Stomach (tissue), 9 donors: ENCODE data around the gene DNAH14. TPM values are rescaled to one million over a fixed set of nuclear protein-coding genes. Genes with fewer than 3 reads are reported as not detected.
"Not testable (repeated sequence)": the region's sequence is repeated elsewhere in the genome, so short reads cannot be mapped to it uniquely, and the experiment has no call there.

ENCODE experiments used
- DNase-seq, 2 donors: peaks; one replicate each; pipeline versions ENCODE4 v3.0.0 to v3.0.0-alpha.2; 2013 to 2019
- H3K27ac ChIP-seq, 5 donors: fragments of 200-600 bp in 4 of 5; sonication (generic) in 4 of 5; one replicate each; pipeline ENCODE4 v1.5.1; 2013 to 2019; ENCODE audit warnings: mild to moderate bottlenecking in 1 of 5, moderate library complexity in 1 of 5
- H3K27me3 ChIP-seq, 3 donors: fragments of 200-600 bp; sonication (generic); one replicate each; pipeline ENCODE4 v1.5.1; 2017 to 2019; ENCODE audit warnings: mixed run types in 1 of 3
- H3K36me3 ChIP-seq, 4 donors: fragments of 200-600 bp; sonication (generic); 1 replicate in 3 of 4; 2 replicates in 1 of 4; pipeline ENCODE4 v1.5.1; 2016 to 2019
- H3K4me1 ChIP-seq, 4 donors: fragments of 200-600 bp; sonication (generic); one replicate each; pipeline ENCODE4 v1.5.1; 2016 to 2019
- H3K4me3 ChIP-seq, 4 donors: fragments of 200-600 bp; sonication (generic) in 3 of 4; one replicate each; pipeline ENCODE4 v1.5.1; 2016 to 2019; ENCODE audit warnings: mild to moderate bottlenecking in 1 of 4
- H3K9me3 ChIP-seq, 4 donors: fragments of 200-600 bp; sonication (generic); one replicate each; pipeline ENCODE4 v1.5.1; 2016 to 2019
- EP300 ChIP-seq: sonication (generic); formaldehyde crosslinking; IDR thresholded peaks from one replicate; pipeline ENCODE4 v1.6.1; 2017; ENCODE audit warnings: antibody characterized with exemption
- POLR2A ChIP-seq, 4 donors: fragments of 450-650 bp; IDR thresholded peaks; one replicate each; pipeline ENCODE4 v1.6.1; 2016; ENCODE audit warnings: antibody characterized with exemption in 4 of 4, control low read depth in 2 of 4, mild to moderate bottlenecking in 1 of 4, moderate library complexity in 1 of 4
- POLR2AphosphoS5 ChIP-seq, 3 donors: sonication (generic); formaldehyde crosslinking; IDR thresholded peaks; one replicate each; pipeline ENCODE4 v1.6.1; 2016; ENCODE audit warnings: antibody characterized with exemption in 3 of 3
- WGBS, 5 donors: extraction: QIAGEN DNeasy Blood & Tissue Kit in 3 of 5; methylation state at CpG; one replicate each; pipeline versions ENCODE4 v1.1.5 to v1.1.7; 2013 to 2018; 5-methylcytosine and 5-hydroxymethylcytosine counted together
- intact Hi-C: fragments of 100-400 bp; cut with DNase I; formaldehyde crosslinking; loops from one replicate; pipeline ENCODE4 v1.15.1; 2023; ENCODE audit warnings: low total_unique reads
- polyA plus RNA-seq, 3 donors: library from polyadenylated mRNA; stranded (reverse); fragments of 200-250 nt; gene quantifications; one replicate each; pipeline ENCODE4 v1.2.3, GENCODE V29; 2013
- total RNA-seq, 5 donors: library from RNA; depleted of rRNA; stranded (reverse); fragments of >200 nt; gene quantifications; one replicate each; pipeline versions ENCODE4 v1.1.0 to v1.2.3, GENCODE V29; 2014 to 2016
- TF ChIP-seq, protein P1 (sequence below), 7 experiments: fragments of 450-650 bp in 4 of 7; fragments of 200-600 bp in 3 of 7; sonication (generic) in 3 of 7; IDR thresholded peaks; one replicate each; pipeline ENCODE4 v1.5.1; 2016 to 2019; ENCODE audit warnings: antibody characterized with exemption in 7 of 7, control low read depth in 2 of 7, mild to moderate bottlenecking in 1 of 7
- donor health status: healthy with polysubstance abuse.
- donor health status: Bipolar disorder and iron deficiency.
- donor health status: healthy.

DNAH14 gene
- total and polyA plus RNA-seq, 8 donors: 1.7 to 158 (median 6.2) TPM

DNA sequence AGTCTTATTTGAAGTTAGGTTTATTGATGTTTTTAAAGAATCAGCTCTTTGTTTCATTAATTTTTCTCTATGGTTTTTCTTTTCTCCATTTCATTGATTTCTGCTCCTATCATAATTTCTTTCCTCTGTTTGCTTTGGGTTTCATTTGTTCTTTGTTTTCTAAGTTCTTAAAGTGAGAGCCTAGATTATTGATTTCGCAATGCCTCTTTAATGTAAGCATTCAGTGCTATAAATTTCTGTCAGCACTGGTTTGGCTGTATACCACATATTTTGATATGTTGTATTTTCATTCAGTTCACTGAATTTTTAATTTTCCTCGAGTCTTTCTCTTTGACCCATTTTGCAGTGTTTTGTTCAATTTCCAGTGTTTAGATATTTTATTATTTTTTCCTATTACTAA lies 68.7 kb downstream of the DNAH14 start:
- TF ChIP-seq, protein P1, sequence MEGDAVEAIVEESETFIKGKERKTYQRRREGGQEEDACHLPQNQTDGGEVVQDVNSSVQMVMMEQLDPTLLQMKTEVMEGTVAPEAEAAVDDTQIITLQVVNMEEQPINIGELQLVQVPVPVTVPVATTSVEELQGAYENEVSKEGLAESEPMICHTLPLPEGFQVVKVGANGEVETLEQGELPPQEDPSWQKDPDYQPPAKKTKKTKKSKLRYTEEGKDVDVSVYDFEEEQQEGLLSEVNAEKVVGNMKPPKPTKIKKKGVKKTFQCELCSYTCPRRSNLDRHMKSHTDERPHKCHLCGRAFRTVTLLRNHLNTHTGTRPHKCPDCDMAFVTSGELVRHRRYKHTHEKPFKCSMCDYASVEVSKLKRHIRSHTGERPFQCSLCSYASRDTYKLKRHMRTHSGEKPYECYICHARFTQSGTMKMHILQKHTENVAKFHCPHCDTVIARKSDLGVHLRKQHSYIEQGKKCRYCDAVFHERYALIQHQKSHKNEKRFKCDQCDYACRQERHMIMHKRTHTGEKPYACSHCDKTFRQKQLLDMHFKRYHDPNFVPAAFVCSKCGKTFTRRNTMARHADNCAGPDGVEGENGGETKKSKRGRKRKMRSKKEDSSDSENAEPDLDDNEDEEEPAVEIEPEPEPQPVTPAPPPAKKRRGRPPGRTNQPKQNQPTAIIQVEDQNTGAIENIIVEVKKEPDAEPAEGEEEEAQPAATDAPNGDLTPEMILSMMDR (IDR thresholded peaks at IDR 0.05): no peak
- TF ChIP-seq EP300: no peak
- TF ChIP-seq POLR2AphosphoS5 (IDR thresholded peaks at IDR 0.05): no peak
- TF ChIP-seq POLR2A (IDR thresholded peaks at IDR 0.05): no peak
- Histone ChIP-seq H3K27ac (no peak overlapping the region), H3K36me3 (no peaks in the 10 kb centered on the region), H3K4me3 (no peak overlapping the region), H3K4me1 (no peaks in the 10 kb centered on the region), H3K27me3 (no peaks in the 10 kb centered on the region), H3K9me3 (peaks cover 0 to 16% (median 2%) of the 10 kb centered on the region in 4 donors)
- WGBS, 5 donors: 76 to 94% (median 88%) methylated on average over 2 of the region's 2 CpGs
- DNase-seq: no peak
- intact Hi-C loops: no loop called here

DNA sequence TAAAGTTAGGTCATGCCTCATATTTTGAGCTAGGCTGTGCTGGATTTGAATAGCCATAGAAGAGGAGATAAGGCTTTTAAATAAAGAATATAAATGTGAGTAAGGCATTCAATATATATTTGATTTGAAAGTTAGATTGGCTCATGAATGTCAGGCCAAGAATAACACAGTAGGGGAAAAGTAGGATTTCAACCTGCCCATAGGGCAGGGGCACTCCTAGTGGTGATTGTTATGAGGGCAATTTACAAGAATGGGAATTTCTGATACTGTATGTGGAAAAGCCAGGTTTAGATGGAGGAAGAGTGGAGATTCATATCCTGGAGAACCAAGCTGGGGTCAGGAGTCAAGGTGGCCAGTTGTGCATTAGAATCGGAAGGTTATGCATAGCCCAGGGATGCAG lies 74.9 kb downstream of the DNAH14 start:
- no peak for DNase-seq
- peaks cover 0 to 22% (median 13%) of the 10 kb centered on the region in 4 donors for H3K9me3 ChIP-seq
- no peak for TF ChIP-seq POLR2A (IDR thresholded peaks at IDR 0.05)
- TF ChIP-seq POLR2AphosphoS5 (IDR thresholded peaks at IDR 0.05): no peak
- TF ChIP-seq, protein P1 (IDR thresholded peaks at IDR 0.05): no peak
- no peak for TF ChIP-seq EP300
- no peaks in the 10 kb centered on the region for H3K36me3 ChIP-seq
- intact Hi-C loops: no loop called here
- WGBS, 5 donors: 94 to 100% (median 97%) methylated on average over 1 of the region's 1 CpG
- no peak overlapping the region for H3K4me3 ChIP-seq
- no peaks in the 10 kb centered on the region for H3K4me1 ChIP-seq
- H3K27me3 ChIP-seq: no peaks in the 10 kb centered on the region
- no peak overlapping the region for H3K27ac ChIP-seq

DNA sequence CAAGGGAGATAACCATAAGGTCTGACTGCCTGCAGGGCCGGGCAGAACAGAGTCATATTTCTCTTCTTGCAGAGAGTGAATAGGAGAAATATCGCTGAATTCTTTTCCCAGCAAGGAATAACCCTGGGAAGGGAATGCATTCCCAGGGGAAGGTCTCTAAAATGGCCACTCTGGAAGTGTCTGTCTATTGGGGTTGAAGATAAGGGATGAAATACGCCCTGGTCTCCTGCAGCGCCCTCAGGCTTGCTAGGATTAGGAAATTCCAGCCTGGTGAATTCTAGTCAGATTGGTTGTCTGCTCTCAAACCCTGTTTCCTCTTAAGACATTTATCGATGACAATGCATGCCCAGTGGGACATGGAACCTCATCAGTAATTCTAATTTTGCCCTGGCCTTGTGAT lies 76.9 kb downstream of the DNAH14 start:
- H3K27me3 ChIP-seq, DNase-seq, H3K4me1 ChIP-seq, H3K36me3 ChIP-seq, H3K27ac ChIP-seq, H3K4me3 ChIP-seq, intact Hi-C loops: not testable (repeated sequence)
- peaks cover 7 to 23% (median 18%) of the 10 kb centered on the region in 4 donors for H3K9me3 ChIP-seq
- WGBS, 5 donors: 86 to 100% (median 95%) methylated on average over 5 of the region's 5 CpGs

DNA sequence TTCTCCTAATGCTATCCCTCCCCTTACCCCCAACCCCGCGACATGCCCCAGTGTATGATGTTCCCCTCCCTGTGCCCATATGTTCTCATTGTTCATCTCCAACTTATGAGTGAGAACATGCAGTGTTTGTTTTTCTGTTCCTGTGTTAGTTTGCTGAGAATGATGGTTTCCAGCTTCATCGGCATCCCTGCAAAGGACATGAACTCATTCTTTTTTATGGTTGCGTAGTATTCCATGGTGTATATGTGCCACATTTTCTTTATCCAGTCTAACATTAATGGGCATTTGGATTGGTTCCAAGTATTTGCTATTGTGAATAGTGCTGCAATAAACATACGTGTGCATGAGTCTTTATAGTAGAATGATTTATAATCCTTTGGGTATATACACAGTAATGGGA lies 78.6 kb downstream of the DNAH14 start:
- H3K4me3 ChIP-seq, H3K4me1 ChIP-seq, H3K36me3 ChIP-seq, intact Hi-C loops, H3K27ac ChIP-seq, H3K27me3 ChIP-seq, DNase-seq: not testable (repeated sequence)
- H3K9me3 ChIP-seq: peaks cover 7 to 25% (median 22%) of the 10 kb centered on the region in 4 donors
- WGBS, 5 donors: 92 to 98% (median 94%) methylated on average over 5 of the region's 5 CpGs

GRCh38 chr1:225021037-225021436 lies 91.6 kb downstream of the DNAH14 start:
- TF ChIP-seq POLR2A (IDR thresholded peaks at IDR 0.05) (no peak), POLR2AphosphoS5 (IDR thresholded peaks at IDR 0.05) (no peak), EP300 (no peak)
- TF ChIP-seq, protein P1 (IDR thresholded peaks at IDR 0.05): no peak

More at GRCh38 chr1:225021037-225021436, 91.6 kb downstream of the DNAH14 start:
- DNase-seq: no peak
- intact Hi-C loops: no loop called here
- no peak overlapping the region for H3K27ac ChIP-seq
- H3K4me3 ChIP-seq: no peak overlapping the region
- H3K4me1 ChIP-seq: no peaks in the 10 kb centered on the region
- no peaks in the 10 kb centered on the region for H3K36me3 ChIP-seq
- no peaks in the 10 kb centered on the region for H3K27me3 ChIP-seq
- H3K9me3 ChIP-seq: peaks cover 0 to 18% (median 6%) of the 10 kb centered on the region in 4 donors
